ENCODE measurements around the gene CREG1. TPM values are rescaled to one million over a fixed set of nuclear protein-coding genes. Genes with fewer than 3 reads are reported as not detected.

CREG1 gene
- total RNA-seq, result 100 to 1,000 TPM in 1 of 2 donors, 10 to 100 TPM in 1; 81.1 to 100 TPM

- Histone ChIP-seq H3K36me3 (replicated peaks in 1 of 2; ENCODE audit: insufficient read depth in 1 of 2, low read depth in 2 of 2) (no peaks in the 10 kb centered on the region), H3K27me3 (no peaks in the 10 kb centered on the region), H3K4me1 (peaks cover 45% of the 10 kb centered on the region), H3K4me3 (peak within 1 kb of the TSS; percentile 38 to 63), H3K27ac (peak within 1 kb of the TSS; percentile 78 to 95 (median 88)), H3K9me3 (no peaks in the 10 kb centered on the region)
- ATAC-seq, result peak; percentile 97
- intact Hi-C loops (cut with DNase I), result no loop called here
- peak; percentile 89 to 98 (median 89) for TF ChIP-seq POLR2A (IDR thresholded peaks at IDR 0.05)
- peak in 1 of 7 experiments; percentile 1 for TF ChIP-seq CTCF (IDR thresholded peaks at IDR 0.05)
- 0 to 1% methylated on average over 9 to 85 of the region's 90 CpGs for WGBS, 2 donors
- DNase-seq, result peak; percentile 96 to 97 (median 97)
Observed at GRCh38 chr1:167553136-167554027, at the start of gene CREG1. Gene CREG1, minus strand, starts transcription at chr1:167553762.

DNA sequence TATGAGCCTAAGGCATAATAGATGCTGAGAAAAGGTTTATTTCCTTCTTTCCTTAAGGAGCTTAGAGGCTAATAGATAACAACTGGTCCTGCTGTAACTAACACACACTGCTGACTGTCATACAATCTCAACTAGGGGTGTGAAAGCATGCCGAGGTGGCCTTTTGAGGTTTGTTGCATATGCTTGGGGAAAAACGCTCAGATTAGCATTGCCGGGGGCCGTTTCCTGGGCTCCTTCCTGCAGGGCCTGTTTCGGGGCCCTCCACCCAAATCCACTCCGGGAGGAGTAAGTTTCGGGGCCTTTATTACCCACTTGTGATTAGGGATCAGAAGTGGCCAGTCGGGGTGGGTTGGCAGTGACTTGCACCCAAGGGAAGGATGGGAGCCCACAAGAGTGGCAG lies 49.3 kb upstream of the CREG1 start:
- H3K27ac ChIP-seq, result no peak overlapping the region
- no peak overlapping the region for H3K4me3 ChIP-seq
- intact Hi-C loops (cut with DNase I), result no loop called here

GRCh38 chr1:167601442-167602383 lies 48.2 kb upstream of the CREG1 start:
- H3K36me3 ChIP-seq (replicated peaks in 1 of 2; ENCODE audit: insufficient read depth in 1 of 2, low read depth in 2 of 2), result no peaks in the 10 kb centered on the region
- ATAC-seq (peak; percentile 15), DNase-seq (peak in 3 of 4 donors; percentile 8 to 68 (median 15))
- H3K4me3 ChIP-seq, result no peak overlapping the region
- H3K4me1 ChIP-seq, result peaks cover 12% of the 10 kb centered on the region
- TF ChIP-seq CTCF (IDR thresholded peaks at IDR 0.05) (no peak), POLR2A (IDR thresholded peaks at IDR 0.05) (no peak)
- no peaks in the 10 kb centered on the region for H3K9me3 ChIP-seq
- intact Hi-C loops (cut with DNase I), result no loop called here
- no peaks in the 10 kb centered on the region for H3K27me3 ChIP-seq
- H3K27ac ChIP-seq, result peak overlapping the region in 1 of 4 donors; percentile 40
- 62 to 87% methylated on average over 7 to 8 of the region's 8 CpGs for WGBS, 2 donors

More for the DNA sequence above, 49.3 kb upstream of the CREG1 start:
- ATAC-seq (no peak), DNase-seq (no peak)
- H3K9me3 ChIP-seq, result peaks cover 0 to 5% (median 0%) of the 10 kb centered on the region in 3 donors
- no peak for TF ChIP-seq CTCF (IDR thresholded peaks at IDR 0.05)
- no peak for TF ChIP-seq POLR2A (IDR thresholded peaks at IDR 0.05)
- H3K4me1 ChIP-seq, result peaks cover 12% of the 10 kb centered on the region
- WGBS, 2 donors, result 83 to 86% methylated on average over 8 of the region's 8 CpGs
- H3K27me3 ChIP-seq, result no peaks in the 10 kb centered on the region
- no peaks in the 10 kb centered on the region for H3K36me3 ChIP-seq (replicated peaks in 1 of 2; ENCODE audit: insufficient read depth in 1 of 2, low read depth in 2 of 2)

DNA sequence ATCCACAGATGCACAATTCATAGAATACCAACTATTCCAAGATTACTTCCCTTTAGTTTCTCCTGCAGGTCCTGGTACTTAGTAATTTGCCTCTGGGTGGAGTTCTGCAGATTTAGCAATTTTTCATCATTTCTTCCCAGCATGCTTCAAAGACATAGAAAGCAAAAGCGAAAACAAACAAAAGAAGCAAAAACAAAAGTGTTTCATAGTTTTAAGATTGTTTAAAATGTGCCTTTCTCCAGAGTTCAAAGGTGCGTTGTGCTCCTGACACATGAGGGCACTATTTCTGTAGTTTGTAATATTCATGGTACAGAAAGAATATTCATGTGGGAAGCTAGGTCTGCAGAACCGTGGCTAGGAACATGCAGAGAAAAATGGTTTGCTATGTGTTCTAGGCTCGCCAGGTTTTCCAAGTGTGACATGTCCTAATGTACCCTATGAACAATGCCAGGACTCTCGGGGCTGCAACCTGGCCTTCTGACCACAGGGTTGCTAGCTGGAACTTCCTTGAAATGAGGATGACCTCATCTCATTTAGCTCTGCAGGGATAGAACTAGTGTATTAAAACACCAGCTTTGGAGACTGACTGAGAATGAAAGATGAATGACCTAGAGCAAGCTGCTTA lies 46.5 kb upstream of the CREG1 start:
- DNase-seq (peak; percentile 18 to 69 (median 32)), ATAC-seq (peak; percentile 82)
- Histone ChIP-seq H3K4me3 (no peak overlapping the region), H3K27ac (peak overlapping the region in 2 of 4 donors; percentile 5 to 22), H3K4me1 (peaks cover 12% of the 10 kb centered on the region), H3K36me3 (replicated peaks in 1 of 2; ENCODE audit: insufficient read depth in 1 of 2, low read depth in 2 of 2) (no peaks in the 10 kb centered on the region), H3K9me3 (no peaks in the 10 kb centered on the region), H3K27me3 (no peaks in the 10 kb centered on the region)
- WGBS, 2 donors, result 8 to 18% methylated on average over 5 of the region's 5 CpGs
- intact Hi-C loops (cut with DNase I), result no loop called here
- TF ChIP-seq POLR2A (IDR thresholded peaks at IDR 0.05) (no peak), CTCF (IDR thresholded peaks at IDR 0.05) (peak in 4 of 7 experiments; percentile 25 to 50 (median 40))

All from body of pancreas (tissue), 4 donors.